ENCODE results near the gene RNF25. TPM values are rescaled to one million over a fixed set of nuclear protein-coding genes. Genes with fewer than 3 reads are reported as not detected.

The RNF25 gene
- total and polyA plus RNA-seq, 12 donors: 13.5 to 25.4 (median 16.8) TPM

- H3K9me3 ChIP-seq: no peaks in the 10 kb centered on the region
- ATAC-seq: peak in 4 of 8 donors; percentile 14 to 33 (median 26)
- no peak for DNase-seq
- TF ChIP-seq, protein P1, sequence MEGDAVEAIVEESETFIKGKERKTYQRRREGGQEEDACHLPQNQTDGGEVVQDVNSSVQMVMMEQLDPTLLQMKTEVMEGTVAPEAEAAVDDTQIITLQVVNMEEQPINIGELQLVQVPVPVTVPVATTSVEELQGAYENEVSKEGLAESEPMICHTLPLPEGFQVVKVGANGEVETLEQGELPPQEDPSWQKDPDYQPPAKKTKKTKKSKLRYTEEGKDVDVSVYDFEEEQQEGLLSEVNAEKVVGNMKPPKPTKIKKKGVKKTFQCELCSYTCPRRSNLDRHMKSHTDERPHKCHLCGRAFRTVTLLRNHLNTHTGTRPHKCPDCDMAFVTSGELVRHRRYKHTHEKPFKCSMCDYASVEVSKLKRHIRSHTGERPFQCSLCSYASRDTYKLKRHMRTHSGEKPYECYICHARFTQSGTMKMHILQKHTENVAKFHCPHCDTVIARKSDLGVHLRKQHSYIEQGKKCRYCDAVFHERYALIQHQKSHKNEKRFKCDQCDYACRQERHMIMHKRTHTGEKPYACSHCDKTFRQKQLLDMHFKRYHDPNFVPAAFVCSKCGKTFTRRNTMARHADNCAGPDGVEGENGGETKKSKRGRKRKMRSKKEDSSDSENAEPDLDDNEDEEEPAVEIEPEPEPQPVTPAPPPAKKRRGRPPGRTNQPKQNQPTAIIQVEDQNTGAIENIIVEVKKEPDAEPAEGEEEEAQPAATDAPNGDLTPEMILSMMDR (IDR thresholded peaks at IDR 0.05): no peak
- no peaks in the 10 kb centered on the region for H3K27me3 ChIP-seq
- 89 to 91% methylated on average over 17 of the region's 17 CpGs for WGBS, 2 donors
- H3K36me3 ChIP-seq: peaks cover 10 to 100% (median 79%) of the 10 kb centered on the region in 9 donors
- H3K4me3 ChIP-seq: no peak overlapping the region
- no peaks in the 10 kb centered on the region for H3K4me1 ChIP-seq
- H3K27ac ChIP-seq: no peak overlapping the region
- intact Hi-C loops (cut with DNase I): loop anchor here in 3 of 10 donors (10.0 kb wide), 3 partner anchors 78 to 238 kb away; partner anchors contain the start of genes VIL1 (in 2 of the 3), CNOT9 (in 1 of the 3) and USP37 (in 1 of the 3)
Measured at GRCh38 chr2:218642786-218643185, 29.0 kb downstream of the RNF25 start.

- intact Hi-C loops (cut with DNase I): loop anchor here in 3 of 10 donors (10.0 kb wide), 3 partner anchors 77 to 237 kb away; partner anchors contain the start of genes VIL1 (in 2 of the 3), CNOT9 (in 1 of the 3) and USP37 (in 1 of the 3)
- H3K4me3 ChIP-seq: no peak overlapping the region
- no peak for DNase-seq
- no peaks in the 10 kb centered on the region for H3K27me3 ChIP-seq
- peaks cover 11 to 100% (median 78%) of the 10 kb centered on the region in 9 donors for H3K36me3 ChIP-seq
- TF ChIP-seq, protein P1 (IDR thresholded peaks at IDR 0.05): no peak
- no peaks in the 10 kb centered on the region for H3K4me1 ChIP-seq
- peak in 1 of 8 donors; percentile 25 for ATAC-seq
- WGBS, 2 donors: 92 to 94% methylated on average over 18 of the region's 18 CpGs
- H3K27ac ChIP-seq: no peak overlapping the region
- no peaks in the 10 kb centered on the region for H3K9me3 ChIP-seq
Measured at GRCh38 chr2:218642121-218642656, 29.6 kb downstream of the RNF25 start.

DNA sequence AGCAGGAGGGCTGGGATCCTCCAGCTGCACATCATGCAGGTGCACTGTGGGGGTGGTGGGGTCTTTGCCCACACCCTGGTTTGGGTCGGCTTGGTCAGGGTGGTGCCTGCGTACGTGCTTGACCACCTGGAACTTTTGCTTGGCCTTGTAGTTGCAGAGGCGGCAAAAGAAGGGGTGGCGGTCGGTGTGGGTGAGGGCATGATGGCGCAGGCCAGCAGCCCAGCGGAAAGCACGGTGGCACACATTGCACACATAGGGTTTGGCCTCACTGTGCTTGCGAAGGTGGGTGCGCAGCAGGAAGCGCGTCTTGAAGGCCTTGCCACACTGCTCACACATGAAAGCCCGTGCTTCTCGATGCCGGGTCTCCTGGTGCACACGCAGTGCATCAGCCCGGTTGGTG, 33.4 kb downstream of the RNF25 start:
- Histone ChIP-seq H3K27me3 (no peaks in the 10 kb centered on the region), H3K36me3 (peaks cover 0 to 100% (median 78%) of the 10 kb centered on the region in 9 donors), H3K27ac (no peak overlapping the region), H3K4me3 (no peak overlapping the region), H3K9me3 (no peaks in the 10 kb centered on the region), H3K4me1 (no peaks in the 10 kb centered on the region)
- intact Hi-C loops (cut with DNase I): no loop called here
- TF ChIP-seq, protein P1 (IDR thresholded peaks at IDR 0.05): no peak
- no peak for DNase-seq
- no peak for ATAC-seq
- 97% methylated on average over 18 of the region's 18 CpGs for WGBS, 2 donors

GRCh38 chr2:218635719-218636118, 36.1 kb downstream of the RNF25 start:
- Histone ChIP-seq H3K36me3 (peaks cover 0 to 85% (median 61%) of the 10 kb centered on the region in 9 donors), H3K9me3 (no peaks in the 10 kb centered on the region), H3K4me1 (peaks cover 0 to 12% (median 0%) of the 10 kb centered on the region in 9 donors), H3K27ac (no peak overlapping the region), H3K27me3 (no peaks in the 10 kb centered on the region), H3K4me3 (no peak overlapping the region)
- WGBS, 2 donors: 86 to 89% methylated on average over 5 of the region's 5 CpGs
- intact Hi-C loops (cut with DNase I): no loop called here
- TF ChIP-seq, protein P1 (IDR thresholded peaks at IDR 0.05): no peak
- DNase-seq (no peak), ATAC-seq (no peak)

All from heart right ventricle (tissue), 16 donors.